K562 (cell line): ENCODE data around the gene FOXO3B. TPM values are rescaled to one million over a fixed set of nuclear protein-coding genes. Genes with fewer than 3 reads are reported as not detected.
A peak's percentile ranks its signal among the peaks of the same experiment; 100 is the strongest.
"Not testable (repeated sequence)": the region's sequence is repeated elsewhere in the genome, so short reads cannot be mapped to it uniquely, and the experiment has no call there.

Experiments
- ATAC-seq: fragments of 200-7000 bp; cut with Tn5 transposase; 3 replicates; pipeline ENCODE4 v1.9.1; 2020; ENCODE audit warnings: moderate library complexity
- BruUV-seq: library from RNA; stranded (reverse); fragments of 400-500 nt; replicated peaks from 2 replicates; lab custom pipeline; 2021; lab: Mats Ljungman, UMichigan
- CTCF ChIA-PET: fragments of 300-600 bp; formaldehyde crosslinking; extraction: SDS; loops from one replicate; lab custom pipeline; 2021; ENCODE audit warnings: low intra/inter-chr PET ratio; lab: Yijun Ruan, JAX
- POLR2A ChIA-PET: fragments of 300-600, 350-650 bp; sonication (Branson Sonifier 250); formaldehyde crosslinking; extraction: SDS; loops from one replicate; lab custom pipeline; 2021; ENCODE audit warnings: antibody characterized with exemption, inconsistent platforms; lab: Yijun Ruan, JAX
- DNase-seq, 4 experiments: peaks; one replicate each; pipeline versions ENCODE4 v3.0.0 to v3.0.0-alpha.2; 2011 to 2018; ENCODE audit warnings: low spot score in 3 of 4, mixed read lengths in 3 of 4; ENCODE audit errors: extremely low read depth in 1 of 4
- FAIRE-seq: peaks from 2 replicates; lab custom pipeline; 2011; peaks lifted over from hg19 to GRCh38; lab: Jason Lieb, UNC
- H2AFZ ChIP-seq: 2 replicates; pipeline ENCODE4 v1.6.0; 2011; ENCODE audit warnings: low read depth, low read length, control low read depth, inconsistent platforms
- H3K27ac ChIP-seq: fragments of 200-600 bp; 3 replicates; pipeline ENCODE4 v1.8.0; 2011; ENCODE audit warnings: low read depth, mild to moderate bottlenecking, control low read depth, inconsistent platforms, low read length, moderate library complexity, mixed read lengths; ENCODE audit errors: extremely low read depth
- H3K27me3 ChIP-seq, 2 experiments: fragments of 300-600 bp in 1 of 2; 2 replicates in 1 of 2; 3 replicates in 1 of 2; pipeline versions ENCODE4 v1.6.0 to v1.8.0; 2011; ENCODE audit warnings: inconsistent platforms in 2 of 2, low read length in 2 of 2, mild to moderate bottlenecking in 1 of 2, mixed read lengths in 1 of 2, moderate library complexity in 1 of 2; ENCODE audit not compliant: control insufficient read depth in 2 of 2, insufficient read depth in 2 of 2
- H3K36me3 ChIP-seq: fragments of 300-600 bp; 3 replicates; pipeline ENCODE4 v1.8.0; 2011; ENCODE audit warnings: mild to moderate bottlenecking, low read length, inconsistent platforms; ENCODE audit not compliant: control insufficient read depth, insufficient read depth
- H3K4me1 ChIP-seq, 2 experiments: fragments of 200-600 bp in 1 of 2; replicated peaks in 1 of 2; 2 replicates in 1 of 2; 3 replicates in 1 of 2; pipeline versions ENCODE4 v1.5.1 to v1.8.0; 2011; ENCODE audit warnings: inconsistent platforms in 2 of 2, low read length in 2 of 2, mild to moderate bottlenecking in 1 of 2, mixed read lengths in 1 of 2, moderate library complexity in 1 of 2; ENCODE audit not compliant: control insufficient read depth in 2 of 2, insufficient read depth in 2 of 2
- H3K4me2 ChIP-seq: 2 replicates; pipeline ENCODE4 v1.6.1; 2011; ENCODE audit warnings: low read length, control low read depth, inconsistent platforms, mixed read lengths; ENCODE audit not compliant: insufficient read depth
- H3K4me3 ChIP-seq: fragments of 200-600 bp; sonication (generic), shearing (Covaris generic); 2 replicates; pipeline ENCODE4 v1.5.1; 2016; ENCODE audit warnings: control low read depth, inconsistent platforms
- H3K79me2 ChIP-seq: fragments of 200-600 bp; 3 replicates; pipeline ENCODE4 v1.8.0; 2011; ENCODE audit warnings: low read length, inconsistent platforms; ENCODE audit not compliant: control insufficient read depth, insufficient read depth
- H3K9ac ChIP-seq, 2 experiments: 2 replicates each; pipeline versions ENCODE4 v1.6.0 to v1.6.1; 2011; ENCODE audit warnings: low read depth in 2 of 2, low read length in 2 of 2, control low read depth in 1 of 2, inconsistent platforms in 1 of 2, mild to moderate bottlenecking in 1 of 2, mixed read lengths in 1 of 2; ENCODE audit not compliant: insufficient read depth in 1 of 2
- H3K9me1 ChIP-seq: one replicate; pipeline ENCODE4 v1.6.0; 2011; ENCODE audit warnings: inconsistent platforms, mild to moderate bottlenecking, low read length, moderate library complexity; ENCODE audit not compliant: control insufficient read depth, insufficient read depth
- H3K9me3 ChIP-seq: replicated peaks from 2 replicates; pipeline ENCODE4 v1.5.1; 2011; ENCODE audit warnings: low read depth, low read length, inconsistent platforms; ENCODE audit not compliant: control insufficient read depth, insufficient read depth
- H4K20me1 ChIP-seq: replicated peaks from 2 replicates; pipeline ENCODE4 v1.6.1; 2011; ENCODE audit warnings: low read length, inconsistent platforms, mixed read lengths; ENCODE audit not compliant: control insufficient read depth, insufficient read depth
- RAD21 ChIP-seq, 2 experiments: fragments of 250-450 bp in 1 of 2; fragments of 450-650 bp in 1 of 2; sonication (Bioruptor Pico) in 1 of 2; formaldehyde crosslinking in 1 of 2; IDR thresholded peaks in 1 of 2; conservative IDR thresholded peaks in 1 of 2; 2 replicates each; pipeline versions ENCODE4 v1.4.0 to v1.8.0; 2020 to 2022; ENCODE audit warnings: mild to moderate bottlenecking in 2 of 2, moderate library complexity in 1 of 2
- SMC3 ChIP-seq: conservative IDR thresholded peaks from 2 replicates; pipeline ENCODE4 v1.6.1; 2011; ENCODE audit warnings: low read depth, low read length, improper control_type of control experiment; ENCODE audit not compliant: insufficient read depth
- WGBS: fragments of 100-300 bp; shearing (Covaris generic); methylation state at CpG from one replicate; pipeline ENCODE4 v1.1.6; 2016; ENCODE audit warnings: low coverage, mixed read lengths; ENCODE audit not compliant: insufficient coverage; ENCODE audit errors: missing lambda C conversion rate; 5-methylcytosine and 5-hydroxymethylcytosine counted together
- in situ Hi-C: fragments of 300-500 bp; cut with MboI; formaldehyde crosslinking; loops from 4 replicates; pipeline ENCODE4 v1.15.0; 2018; ENCODE audit warnings: inconsistent platforms, mixed read lengths
- intact Hi-C: fragments of 100-400 bp; cut with micrococcal nuclease; formaldehyde crosslinking; loops from 2 replicates; pipeline ENCODE4 v1.14.2; 2022
- polyA plus RNA-seq, 8 experiments: library from polyadenylated mRNA; depleted of rRNA in 4 of 8; stranded (reverse) in 5 of 8; unstranded in 3 of 8; fragments of >200 nt; fragmentation: Nextera tagmentation in 2 of 8; fragmentation: Illumina TruSeq in 1 of 8; extraction: Ambion mirVana in 2 of 8; extraction: Trizol in 1 of 8; gene quantifications; 2 replicates each; pipeline versions ENCODE4 v1.2.1 to v1.2.3, GENCODE V29; 2011 to 2014; ENCODE audit warnings: inconsistent platforms in 1 of 8, missing spikeins in 1 of 8
- total RNA-seq, 7 experiments: library from RNA; depleted of rRNA in 6 of 7; stranded (reverse); fragments of >200 nt in 6 of 7; fragmentation: Illumina TruSeq in 2 of 7; extraction: Trizol in 2 of 7; gene quantifications; 2 replicates each; pipeline versions ENCODE4 v1.2.1 to v1.2.3, GENCODE V29; 2011 to 2021; ENCODE audit warnings: low replicate concordance in 1 of 7
- TF ChIP-seq, protein P1 (sequence below), 3 experiments: IDR thresholded peaks in 2 of 3; conservative IDR thresholded peaks in 1 of 3; 2 replicates each; pipeline ENCODE4 v1.5.1; 2011 to 2012; ENCODE audit warnings: low read length in 3 of 3, mild to moderate bottlenecking in 3 of 3, control low read depth in 2 of 3, improper control_type of control experiment in 1 of 3, inconsistent platforms in 1 of 3, low read depth in 1 of 3, mixed read lengths in 1 of 3, moderate library complexity in 1 of 3; ENCODE audit not compliant: insufficient read depth in 2 of 3

FOXO3B gene
- total and polyA plus RNA-seq, 9 of the 15 experiments (the other 6 are each of a cell fraction or from before 2014, with no cell fraction given): 0.25 to 5.2 (median 2.4) TPM

DNA sequence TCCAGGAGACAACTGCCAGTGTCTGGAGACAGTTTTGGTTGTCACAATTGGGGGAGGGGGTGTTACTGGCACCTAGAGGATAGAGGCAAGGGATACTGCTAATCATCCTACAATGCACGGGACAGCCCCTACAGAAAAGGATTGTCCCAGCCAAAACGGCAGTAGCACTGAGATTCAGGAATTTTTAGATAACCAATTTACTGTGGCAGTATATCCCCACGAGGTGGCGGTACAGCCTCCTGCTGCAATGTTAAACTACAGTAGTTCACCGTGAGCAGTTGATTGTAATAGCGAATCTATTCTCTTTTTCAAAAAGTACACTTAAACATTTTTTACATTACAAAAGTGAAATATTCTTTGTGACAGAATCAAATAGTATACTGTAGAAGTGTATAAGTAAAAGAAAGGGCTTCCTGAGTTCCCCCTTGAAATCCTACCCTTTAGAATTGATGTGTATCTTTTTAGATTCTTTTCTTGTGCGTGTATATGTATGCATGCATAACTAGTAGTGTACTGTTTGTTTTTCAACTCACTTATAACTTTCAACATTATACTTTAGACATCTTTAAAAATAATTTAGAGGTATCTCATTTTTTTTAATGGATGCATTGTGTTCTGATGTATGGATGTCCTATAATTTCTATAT lies 30.4 kb upstream of the FOXO3B start:
- peak; percentile 15 to 51; a peak in 3 of 4 replicates for TF ChIP-seq RAD21 (CRISPR knock-in tag; conservative IDR thresholded peaks at IDR 0.05 in 1 of 2, IDR thresholded peaks at IDR 0.05 in 1 of 2)
- TF ChIP-seq, protein P1, sequence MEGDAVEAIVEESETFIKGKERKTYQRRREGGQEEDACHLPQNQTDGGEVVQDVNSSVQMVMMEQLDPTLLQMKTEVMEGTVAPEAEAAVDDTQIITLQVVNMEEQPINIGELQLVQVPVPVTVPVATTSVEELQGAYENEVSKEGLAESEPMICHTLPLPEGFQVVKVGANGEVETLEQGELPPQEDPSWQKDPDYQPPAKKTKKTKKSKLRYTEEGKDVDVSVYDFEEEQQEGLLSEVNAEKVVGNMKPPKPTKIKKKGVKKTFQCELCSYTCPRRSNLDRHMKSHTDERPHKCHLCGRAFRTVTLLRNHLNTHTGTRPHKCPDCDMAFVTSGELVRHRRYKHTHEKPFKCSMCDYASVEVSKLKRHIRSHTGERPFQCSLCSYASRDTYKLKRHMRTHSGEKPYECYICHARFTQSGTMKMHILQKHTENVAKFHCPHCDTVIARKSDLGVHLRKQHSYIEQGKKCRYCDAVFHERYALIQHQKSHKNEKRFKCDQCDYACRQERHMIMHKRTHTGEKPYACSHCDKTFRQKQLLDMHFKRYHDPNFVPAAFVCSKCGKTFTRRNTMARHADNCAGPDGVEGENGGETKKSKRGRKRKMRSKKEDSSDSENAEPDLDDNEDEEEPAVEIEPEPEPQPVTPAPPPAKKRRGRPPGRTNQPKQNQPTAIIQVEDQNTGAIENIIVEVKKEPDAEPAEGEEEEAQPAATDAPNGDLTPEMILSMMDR (IDR thresholded peaks at IDR 0.05 in 2 of 3, conservative IDR thresholded peaks at IDR 0.05 in 1 of 3; ENCODE audit: insufficient read depth in 2 of 3, low read depth in 1 of 3, low read length in 3 of 3): peak; percentile 19 to 38 (median 38); a peak in 3 of 6 replicates
- peak; percentile 27; the same call in 1 of the 2 replicates for TF ChIP-seq SMC3
- CTCF ChIA-PET, H3K9me1 ChIP-seq, H3K27me3 ChIP-seq, H3K9me3 ChIP-seq, intact Hi-C loops, H3K4me3 ChIP-seq, POLR2A ChIA-PET, H3K9ac ChIP-seq, in situ Hi-C loops, H3K4me1 ChIP-seq, H2AFZ ChIP-seq, BruUV-seq, H4K20me1 ChIP-seq, H3K36me3 ChIP-seq, H3K27ac ChIP-seq, H3K79me2 ChIP-seq, H3K4me2 ChIP-seq: not testable (repeated sequence)
- FAIRE-seq (peak; percentile 88), DNase-seq (peak in 1 of 4 experiments; percentile 56), ATAC-seq (peak; percentile 65)
- WGBS: 12% methylated on average over 6 of the region's 7 CpGs
